Esophagus (tissue), 2 donors: ENCODE data around the gene SPATA1. TPM values are rescaled to one million over a fixed set of nuclear protein-coding genes. Genes with fewer than 3 reads are reported as not detected.

Source experiments
- H3K27ac ChIP-seq, 2 donors: one replicate each; pipeline ENCODE4 v1.5.1; 2013; ENCODE audit warnings: low read depth in 2 of 2, mild to moderate bottlenecking in 2 of 2, inconsistent platforms in 1 of 2, low read length in 1 of 2, moderate library complexity in 1 of 2
- H3K27me3 ChIP-seq, 2 donors: one replicate each; pipeline ENCODE4 v1.6.1; 2013; ENCODE audit warnings: low read length in 2 of 2, control low read depth in 1 of 2, mild to moderate bottlenecking in 1 of 2; ENCODE audit not compliant: insufficient read depth in 2 of 2, control insufficient read depth in 1 of 2
- H3K36me3 ChIP-seq, 2 donors: one replicate each; pipeline ENCODE4 v1.6.1; 2013; ENCODE audit warnings: low read length in 1 of 2; ENCODE audit not compliant: control insufficient read depth in 2 of 2, insufficient read depth in 2 of 2
- H3K4me1 ChIP-seq, 2 donors: one replicate each; pipeline ENCODE4 v1.6.1; 2013; ENCODE audit warnings: low read length in 1 of 2; ENCODE audit not compliant: control insufficient read depth in 2 of 2, insufficient read depth in 2 of 2
- H3K4me3 ChIP-seq, 2 donors: one replicate each; pipeline ENCODE4 v1.5.1; 2013; ENCODE audit warnings: low read length in 2 of 2, mild to moderate bottlenecking in 2 of 2, low read depth in 1 of 2, moderate library complexity in 1 of 2
- H3K9me3 ChIP-seq, 2 donors: one replicate each; pipeline ENCODE4 v1.6.1; 2013; ENCODE audit warnings: mild to moderate bottlenecking in 2 of 2, low read depth in 1 of 2, low read length in 1 of 2, moderate library complexity in 1 of 2; ENCODE audit not compliant: control insufficient read depth in 2 of 2, insufficient read depth in 1 of 2
- WGBS, 2 donors: extraction: QIAGEN DNeasy Blood & Tissue Kit; methylation state at CpG; one replicate each; pipeline ENCODE4 v1.1.7; 2013; 5-methylcytosine and 5-hydroxymethylcytosine counted together
- polyA plus RNA-seq, 2 donors: library from polyadenylated mRNA; stranded (reverse); fragments of 200-250 nt; gene quantifications; one replicate each; pipeline ENCODE4 v1.2.3, GENCODE V29; 2013
- donor health status: healthy with polysubstance abuse.
- donor health status: Bipolar disorder and iron deficiency.

The SPATA1 gene
- polyA plus RNA-seq, 2 donors = 0.48 to 1.3 TPM

- H3K36me3 ChIP-seq = no peaks in the 10 kb centered on the region
- H3K27me3 ChIP-seq = no peaks in the 10 kb centered on the region
- 88 to 89% methylated on average over 5 of the region's 5 CpGs for WGBS, 2 donors
- peaks cover 0 to 3% of the 10 kb centered on the region in 2 donors for H3K9me3 ChIP-seq
- no peaks in the 10 kb centered on the region for H3K4me1 ChIP-seq
- no peak overlapping the region for H3K27ac ChIP-seq
- H3K4me3 ChIP-seq = no peak overlapping the region
These were observed 94.6 kb downstream of the SPATA1 start for GRCh38 chr1:84600796-84601195.

GRCh38 chr1:84603223-84603622, 97.0 kb downstream of the SPATA1 start:
- Histone ChIP-seq H3K27ac (no peak overlapping the region), H3K4me1 (no peaks in the 10 kb centered on the region), H3K36me3 (no peaks in the 10 kb centered on the region), H3K27me3 (no peaks in the 10 kb centered on the region), H3K4me3 (no peak overlapping the region), H3K9me3 (peaks cover 2 to 5% of the 10 kb centered on the region in 2 donors)
- WGBS, 2 donors = 64 to 65% methylated on average over 2 of the region's 2 CpGs

GRCh38 chr1:84603941-84604830, 98.0 kb downstream of the SPATA1 start:
- H3K27ac ChIP-seq = peak overlapping the region in 1 of 2 donors; percentile 69
- no peaks in the 10 kb centered on the region for H3K36me3 ChIP-seq
- peaks cover 2 to 5% of the 10 kb centered on the region in 2 donors for H3K9me3 ChIP-seq
- no peaks in the 10 kb centered on the region for H3K4me1 ChIP-seq
- no peaks in the 10 kb centered on the region for H3K27me3 ChIP-seq
- 37 to 52% methylated on average over 15 of the region's 15 CpGs for WGBS, 2 donors
- H3K4me3 ChIP-seq = no peak overlapping the region

GRCh38 chr1:84605157-84605556, 99.0 kb downstream of the SPATA1 start:
- H3K4me3 ChIP-seq = no peak overlapping the region
- H3K9me3 ChIP-seq = peaks cover 2 to 5% of the 10 kb centered on the region in 2 donors
- no peak overlapping the region for H3K27ac ChIP-seq
- no peaks in the 10 kb centered on the region for H3K4me1 ChIP-seq
- H3K36me3 ChIP-seq = no peaks in the 10 kb centered on the region
- whole genome bisulfite sequencing, 2 donors = 85 to 96% methylated on average over 1 of the region's 1 CpG
- no peaks in the 10 kb centered on the region for H3K27me3 ChIP-seq

- no peaks in the 10 kb centered on the region for H3K4me1 ChIP-seq
- H3K9me3 ChIP-seq = peaks cover 2 to 5% of the 10 kb centered on the region in 2 donors
- H3K36me3 ChIP-seq = no peaks in the 10 kb centered on the region
- 78 to 81% methylated on average over 5 of the region's 5 CpGs for WGBS, 2 donors
- H3K4me3 ChIP-seq = no peak overlapping the region
- no peak overlapping the region for H3K27ac ChIP-seq
- no peaks in the 10 kb centered on the region for H3K27me3 ChIP-seq
These were observed 100.8 kb downstream of the SPATA1 start for GRCh38 chr1:84606977-84607376.

GRCh38 chr1:84611091-84611490, 104.9 kb downstream of the SPATA1 start:
- WGBS, 2 donors = 42 to 53% methylated on average over 1 of the region's 1 CpG
- no peaks in the 10 kb centered on the region for H3K27me3 ChIP-seq
- H3K27ac ChIP-seq = no peak overlapping the region
- H3K4me1 ChIP-seq = no peaks in the 10 kb centered on the region
- H3K9me3 ChIP-seq = peaks cover 2% of the 10 kb centered on the region in 2 donors
- no peak overlapping the region for H3K4me3 ChIP-seq
- H3K36me3 ChIP-seq = no peaks in the 10 kb centered on the region

GRCh38 chr1:84611796-84612195, 105.6 kb downstream of the SPATA1 start:
- H3K36me3 ChIP-seq = no peaks in the 10 kb centered on the region
- peaks cover 2% of the 10 kb centered on the region in 2 donors for H3K9me3 ChIP-seq
- no peaks in the 10 kb centered on the region for H3K27me3 ChIP-seq
- no peak overlapping the region for H3K27ac ChIP-seq
- no peak overlapping the region for H3K4me3 ChIP-seq
- no peaks in the 10 kb centered on the region for H3K4me1 ChIP-seq
- 26% methylated on average over 3 of the region's 3 CpGs for WGBS, 2 donors

- Histone ChIP-seq H3K36me3 (no peaks in the 10 kb centered on the region), H3K27me3 (no peaks in the 10 kb centered on the region), H3K4me3 (no peak overlapping the region), H3K9me3 (peaks cover 0 to 2% of the 10 kb centered on the region in 2 donors), H3K27ac (no peak overlapping the region), H3K4me1 (no peaks in the 10 kb centered on the region)
- WGBS, 2 donors = 63 to 70% methylated on average over 2 of the region's 2 CpGs
These were observed 106.8 kb downstream of the SPATA1 start for GRCh38 chr1:84613026-84613425.

- Histone ChIP-seq H3K9me3 (peaks cover 0 to 2% of the 10 kb centered on the region in 2 donors), H3K27ac (no peak overlapping the region), H3K36me3 (no peaks in the 10 kb centered on the region), H3K4me1 (no peaks in the 10 kb centered on the region), H3K27me3 (no peaks in the 10 kb centered on the region), H3K4me3 (no peak overlapping the region)
- WGBS, 2 donors = 88 to 93% methylated on average over 2 of the region's 2 CpGs
These were observed 107.7 kb downstream of the SPATA1 start for GRCh38 chr1:84613887-84614286.

GRCh38 chr1:84615790-84616189, 109.6 kb downstream of the SPATA1 start:
- Histone ChIP-seq H3K9me3 (peaks cover 0 to 2% of the 10 kb centered on the region in 2 donors), H3K27me3 (no peaks in the 10 kb centered on the region), H3K36me3 (no peaks in the 10 kb centered on the region), H3K4me3 (no peak overlapping the region), H3K27ac (no peak overlapping the region), H3K4me1 (no peaks in the 10 kb centered on the region)
- WGBS, 2 donors = 88% methylated on average over 1 of the region's 1 CpG
